C4-2B (cell line): Measurements from ENCODE around the gene SETD1B.

Experiments used
- H3K27ac ChIP-seq: fragments of 450-650 bp; 2 replicates; pipeline ENCODE4 v1.5.1; 2017
- ZFX ChIP-seq: fragments of 450-650 bp; IDR thresholded peaks from 2 replicates; pipeline ENCODE4 v1.6.1; 2017
- TF ChIP-seq, protein P1 (sequence below): fragments of 450-650 bp; conservative IDR thresholded peaks from 2 replicates; pipeline ENCODE4 v1.5.1; 2017; ENCODE audit warnings: mild to moderate bottlenecking

SETD1B gene

DNA sequence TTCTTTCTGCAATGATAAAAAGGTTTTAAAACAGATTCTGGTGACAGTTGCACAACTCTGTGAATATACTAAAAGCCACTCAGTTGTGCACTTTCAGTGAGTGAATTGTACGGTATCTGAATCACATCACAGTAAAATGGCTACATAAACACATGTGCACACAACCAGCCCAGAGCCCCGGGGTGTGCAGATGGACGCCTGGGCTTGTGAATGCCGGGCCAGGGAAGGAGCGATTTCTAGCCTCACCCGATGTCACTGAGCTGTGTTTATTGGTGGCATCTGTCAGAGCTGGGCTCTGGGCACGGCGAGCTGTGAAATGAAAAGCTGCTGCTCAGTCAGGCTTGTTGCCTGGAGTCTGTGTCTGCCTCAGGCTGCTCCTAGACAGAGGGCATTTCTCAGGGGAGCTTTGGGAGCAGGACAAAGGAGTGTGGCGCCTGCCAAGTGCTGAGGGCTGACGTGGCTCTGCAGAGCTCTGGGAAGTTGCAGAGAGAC, 36.2 kb upstream of the SETD1B start:
- H3K27ac ChIP-seq, result no peak overlapping the region
- TF ChIP-seq, protein P1, sequence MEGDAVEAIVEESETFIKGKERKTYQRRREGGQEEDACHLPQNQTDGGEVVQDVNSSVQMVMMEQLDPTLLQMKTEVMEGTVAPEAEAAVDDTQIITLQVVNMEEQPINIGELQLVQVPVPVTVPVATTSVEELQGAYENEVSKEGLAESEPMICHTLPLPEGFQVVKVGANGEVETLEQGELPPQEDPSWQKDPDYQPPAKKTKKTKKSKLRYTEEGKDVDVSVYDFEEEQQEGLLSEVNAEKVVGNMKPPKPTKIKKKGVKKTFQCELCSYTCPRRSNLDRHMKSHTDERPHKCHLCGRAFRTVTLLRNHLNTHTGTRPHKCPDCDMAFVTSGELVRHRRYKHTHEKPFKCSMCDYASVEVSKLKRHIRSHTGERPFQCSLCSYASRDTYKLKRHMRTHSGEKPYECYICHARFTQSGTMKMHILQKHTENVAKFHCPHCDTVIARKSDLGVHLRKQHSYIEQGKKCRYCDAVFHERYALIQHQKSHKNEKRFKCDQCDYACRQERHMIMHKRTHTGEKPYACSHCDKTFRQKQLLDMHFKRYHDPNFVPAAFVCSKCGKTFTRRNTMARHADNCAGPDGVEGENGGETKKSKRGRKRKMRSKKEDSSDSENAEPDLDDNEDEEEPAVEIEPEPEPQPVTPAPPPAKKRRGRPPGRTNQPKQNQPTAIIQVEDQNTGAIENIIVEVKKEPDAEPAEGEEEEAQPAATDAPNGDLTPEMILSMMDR, result no peak
- TF ChIP-seq ZFX, result no peak

DNA sequence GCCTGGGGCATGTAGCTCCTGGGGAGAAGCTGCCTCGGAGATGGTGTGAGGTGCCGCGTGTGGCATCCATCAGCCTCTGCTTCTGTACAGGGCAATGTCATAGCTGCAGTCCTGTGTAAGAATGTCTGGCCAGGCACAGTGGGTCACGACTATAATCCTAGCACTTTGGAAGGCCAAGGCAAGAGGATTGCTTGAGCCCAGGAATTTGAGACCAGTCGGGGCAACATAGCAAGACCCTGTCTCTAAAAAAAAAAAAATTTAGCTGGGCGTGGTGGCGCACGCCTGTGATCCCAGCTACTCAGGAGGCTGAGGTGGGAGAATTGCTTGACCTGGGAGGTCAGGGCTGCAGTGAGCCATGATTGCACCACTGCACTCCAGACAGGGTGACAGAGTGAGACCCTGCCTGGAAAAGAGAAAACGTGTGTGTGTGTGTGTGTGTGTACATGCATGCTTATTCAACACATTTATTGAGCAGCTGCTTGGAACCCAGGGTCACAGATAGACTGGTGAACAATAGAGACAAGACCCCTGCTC, 34.4 kb upstream of the SETD1B start:
- TF ChIP-seq, protein P1, result no peak
- no peak for TF ChIP-seq ZFX
- no peak overlapping the region for H3K27ac ChIP-seq

DNA sequence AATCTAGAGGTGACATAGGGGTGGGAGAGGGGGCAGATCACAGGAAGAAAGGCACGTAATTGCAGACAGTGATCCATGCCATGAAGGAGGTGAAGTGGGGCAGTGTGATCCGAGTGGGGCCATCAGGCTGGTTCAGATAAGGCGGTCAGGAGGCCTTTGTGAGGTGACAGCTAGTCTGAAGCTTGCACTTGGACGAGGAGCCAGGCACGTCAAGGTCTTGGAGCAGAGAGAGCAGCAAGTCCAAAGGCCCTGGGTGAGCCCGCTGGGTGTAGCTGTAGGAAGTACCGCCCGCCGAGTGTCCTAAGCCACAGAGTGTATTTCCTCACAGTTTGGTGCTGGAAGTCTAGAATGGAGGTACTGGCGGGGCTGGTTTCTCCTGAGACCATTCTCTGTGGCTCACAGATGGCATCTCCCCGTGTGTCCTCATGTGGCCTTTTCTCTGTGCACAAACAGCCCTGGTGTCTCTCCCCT, 33.9 kb upstream of the SETD1B start:
- no peak overlapping the region for H3K27ac ChIP-seq
- TF ChIP-seq ZFX, result no peak
- TF ChIP-seq, protein P1, result no peak

DNA sequence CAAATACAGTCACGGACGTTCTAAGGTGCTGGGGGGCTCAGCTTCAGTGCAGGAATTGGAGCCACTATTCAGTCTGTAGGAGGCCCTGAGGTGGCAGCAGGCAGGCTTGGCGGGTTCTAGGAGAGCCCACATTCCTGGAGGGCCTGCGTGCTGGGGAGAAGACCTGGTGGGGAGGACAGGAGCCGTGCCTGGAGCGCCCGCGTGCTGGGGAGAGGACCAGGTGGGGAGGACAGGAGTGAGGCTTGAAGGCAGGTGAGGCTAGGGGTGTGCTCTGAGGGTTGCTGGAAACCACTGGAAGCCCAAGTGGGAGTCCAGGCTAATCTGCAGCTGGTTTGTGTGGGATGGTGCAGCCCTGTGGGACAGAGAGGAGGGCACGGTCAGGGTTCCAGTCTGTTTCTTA, 33.4 kb upstream of the SETD1B start:
- H3K27ac ChIP-seq, result no peak overlapping the region
- no peak for TF ChIP-seq ZFX
- TF ChIP-seq, protein P1, result no peak

DNA sequence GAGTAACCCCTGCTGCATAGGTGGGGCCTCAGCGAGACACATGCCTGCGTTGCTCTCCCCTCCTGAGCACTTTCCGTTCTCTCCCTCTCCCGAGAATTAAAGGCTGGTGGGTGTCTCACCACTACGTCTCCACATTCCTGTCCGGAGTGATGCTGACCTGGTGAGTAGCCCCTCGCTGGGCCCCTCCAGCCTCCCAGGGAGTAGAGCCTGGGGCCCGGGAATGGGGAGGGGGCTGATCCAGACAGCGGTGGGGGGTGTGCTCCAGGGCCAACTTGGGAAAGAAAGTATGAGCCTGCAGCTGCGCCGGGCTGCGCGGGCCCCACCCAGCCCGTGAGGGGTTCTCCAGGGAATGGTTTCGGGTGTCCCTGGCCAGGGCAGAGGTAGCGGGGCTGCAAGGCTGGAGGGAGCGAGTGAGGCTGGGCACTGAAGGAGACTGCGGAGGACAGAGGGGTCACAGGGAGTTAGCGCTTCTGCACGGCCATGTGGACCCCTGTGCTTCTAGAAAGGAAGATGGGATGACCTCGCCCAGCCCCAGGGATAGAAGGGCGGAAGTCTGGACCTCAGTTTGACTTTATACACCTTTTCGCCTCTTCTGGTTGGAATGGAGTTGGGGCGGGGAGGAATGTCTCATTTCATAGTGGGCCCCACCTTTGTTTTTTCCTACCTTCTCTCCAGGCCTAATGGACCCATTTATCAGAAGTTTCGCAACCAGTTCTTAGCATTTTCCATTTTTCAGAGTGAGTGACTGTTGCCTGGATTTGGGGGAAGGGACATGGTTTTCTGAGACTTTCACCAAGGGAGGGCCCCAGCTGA, 32.8 kb upstream of the SETD1B start:
- TF ChIP-seq, protein P1, result no peak
- TF ChIP-seq ZFX, result no peak
- no peak overlapping the region for H3K27ac ChIP-seq

DNA sequence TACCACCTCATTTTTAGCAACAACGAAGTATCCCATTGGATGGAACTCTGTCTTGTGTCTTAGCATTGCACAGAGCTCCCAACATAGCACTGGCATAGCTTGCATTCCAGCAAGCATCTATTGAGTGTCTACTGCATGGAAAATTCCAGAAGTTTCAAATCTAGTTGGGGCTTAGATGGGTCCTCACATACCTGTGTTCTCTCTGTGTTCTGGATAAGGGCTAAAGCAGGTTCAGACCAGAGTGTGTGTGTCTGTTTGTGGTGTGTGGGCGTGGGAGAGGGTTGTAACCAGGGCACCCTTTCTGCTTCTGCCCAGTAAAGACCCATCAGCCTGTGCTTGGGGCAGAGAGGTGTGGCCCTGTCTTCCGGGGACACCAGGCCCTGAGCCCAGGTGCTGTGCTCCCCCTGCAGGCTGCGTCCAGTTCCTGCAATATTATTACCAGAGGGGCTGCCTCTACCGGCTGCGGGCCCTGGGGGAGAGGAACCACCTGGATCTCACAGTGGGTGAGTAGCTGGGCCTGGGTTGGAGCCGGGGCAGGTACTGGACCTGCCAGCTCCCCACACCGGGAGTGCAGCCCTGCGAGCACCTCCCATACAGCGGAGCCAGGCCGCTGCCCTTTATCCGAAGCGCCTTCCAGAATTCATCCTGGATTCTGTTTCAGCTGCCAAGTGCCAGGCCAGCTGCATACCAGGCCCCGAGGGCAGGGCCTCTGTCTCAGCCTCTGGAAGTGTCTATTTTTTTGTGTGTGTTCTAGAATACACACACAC, 30.6 kb upstream of the SETD1B start:
- no peak for TF ChIP-seq ZFX
- TF ChIP-seq, protein P1, result peak; percentile 88
- H3K27ac ChIP-seq, result no peak overlapping the region
